Trophoblast cell (in vitro differentiated cells and primary cell): Measurements from ENCODE around the gene MGMT.

ENCODE experiments used
- DNase-seq, 2 donors: peaks; one replicate each; pipeline ENCODE4 v3.0.0-alpha.2; 2016
- H2AFZ ChIP-seq: 2 replicates; pipeline ENCODE4 v1.6.1; 2013; ENCODE audit warnings: low read length, moderate library complexity, mild to moderate bottlenecking; ENCODE audit not compliant: insufficient read depth, poor library complexity
- H2AK5ac ChIP-seq: 2 replicates; pipeline ENCODE4 v1.6.1; 2013; ENCODE audit warnings: mild to moderate bottlenecking, low read length
- H2BK120ac ChIP-seq: 2 replicates; pipeline ENCODE4 v1.6.1; 2013; ENCODE audit warnings: low read length, mild to moderate bottlenecking, moderate library complexity; ENCODE audit not compliant: insufficient read depth, poor library complexity
- H2BK12ac ChIP-seq: 2 replicates; pipeline ENCODE4 v1.6.1; 2013; ENCODE audit warnings: mild to moderate bottlenecking, low read length, moderate library complexity
- H2BK5ac ChIP-seq: 2 replicates; pipeline ENCODE4 v1.6.1; 2013; ENCODE audit warnings: low read length, low read depth, moderate library complexity, mild to moderate bottlenecking; ENCODE audit not compliant: poor library complexity
- H3K14ac ChIP-seq: 2 replicates; pipeline ENCODE4 v1.6.1; 2013; ENCODE audit warnings: mild to moderate bottlenecking, low read length
- H3K18ac ChIP-seq: 2 replicates; pipeline ENCODE4 v1.6.1; 2013; ENCODE audit warnings: mild to moderate bottlenecking, low read length
- H3K23ac ChIP-seq: 2 replicates; pipeline ENCODE4 v1.6.1; 2013; ENCODE audit warnings: low read length
- H3K27ac ChIP-seq: 2 replicates; pipeline ENCODE4 v1.5.1; 2013; ENCODE audit warnings: low read depth, mild to moderate bottlenecking, inconsistent platforms, low read length, moderate library complexity
- H3K27me3 ChIP-seq: 2 replicates; pipeline ENCODE4 v1.6.1; 2013; ENCODE audit warnings: inconsistent platforms, mild to moderate bottlenecking, low read length, moderate library complexity; ENCODE audit not compliant: insufficient read depth
- H3K36me3 ChIP-seq, 2 experiments: 1 replicate in 1 of 2; 2 replicates in 1 of 2; pipeline ENCODE4 v1.6.1; 2013; ENCODE audit warnings: low read length in 2 of 2, mild to moderate bottlenecking in 2 of 2, moderate library complexity in 1 of 2; ENCODE audit not compliant: insufficient read depth in 2 of 2, control insufficient read depth in 1 of 2
- H3K4ac ChIP-seq: 2 replicates; pipeline ENCODE4 v1.6.1; 2013; ENCODE audit warnings: low read depth, mild to moderate bottlenecking, low read length, moderate library complexity
- H3K4me1 ChIP-seq, 2 experiments: 1 replicate in 1 of 2; 2 replicates in 1 of 2; pipeline ENCODE4 v1.6.1; 2013; ENCODE audit warnings: low read length in 2 of 2, mild to moderate bottlenecking in 2 of 2, moderate library complexity in 1 of 2; ENCODE audit not compliant: insufficient read depth in 2 of 2, control insufficient read depth in 1 of 2
- H3K4me2 ChIP-seq: 2 replicates; pipeline ENCODE4 v1.6.1; 2013; ENCODE audit warnings: inconsistent platforms, mild to moderate bottlenecking, low read length, moderate library complexity
- H3K4me3 ChIP-seq: 2 replicates; pipeline ENCODE4 v1.5.1; 2013; ENCODE audit warnings: mild to moderate bottlenecking, low read depth, low read length, inconsistent platforms
- H3K79me1 ChIP-seq: one replicate; pipeline ENCODE4 v1.6.1; 2013; ENCODE audit warnings: low read length
- H3K79me2 ChIP-seq: 2 replicates; pipeline ENCODE4 v1.6.1; 2013; ENCODE audit warnings: low read length, mild to moderate bottlenecking; ENCODE audit not compliant: control insufficient read depth, insufficient read depth, poor library complexity
- H3K9ac ChIP-seq: 2 replicates; pipeline ENCODE4 v1.6.1; 2013; ENCODE audit warnings: mild to moderate bottlenecking, low read length
- H3K9me3 ChIP-seq: 2 replicates; pipeline ENCODE4 v1.6.1; 2013; ENCODE audit warnings: low read depth, mild to moderate bottlenecking, control low read depth, inconsistent platforms, low read length; ENCODE audit not compliant: insufficient read depth
- H4K12ac ChIP-seq: 2 replicates; pipeline ENCODE4 v1.6.1; 2013; ENCODE audit warnings: low read depth, mild to moderate bottlenecking, low read length, moderate library complexity
- H4K8ac ChIP-seq: 2 replicates; pipeline ENCODE4 v1.6.1; 2013; ENCODE audit warnings: low read depth, mild to moderate bottlenecking, low read length, moderate library complexity
- H4K91ac ChIP-seq: one replicate; pipeline ENCODE4 v1.6.1; 2013; ENCODE audit warnings: low read depth, mild to moderate bottlenecking, low read length, moderate library complexity
- WGBS: extraction: QIAGEN DNeasy Blood & Tissue Kit; methylation state at CpG from one replicate; pipeline ENCODE4 v1.1.7; 2013; ENCODE audit warnings: missing lambda C conversion rate; ENCODE audit not compliant: insufficient read length, insufficient coverage; ENCODE audit errors: extremely low coverage; 5-methylcytosine and 5-hydroxymethylcytosine counted together

The MGMT gene

DNA sequence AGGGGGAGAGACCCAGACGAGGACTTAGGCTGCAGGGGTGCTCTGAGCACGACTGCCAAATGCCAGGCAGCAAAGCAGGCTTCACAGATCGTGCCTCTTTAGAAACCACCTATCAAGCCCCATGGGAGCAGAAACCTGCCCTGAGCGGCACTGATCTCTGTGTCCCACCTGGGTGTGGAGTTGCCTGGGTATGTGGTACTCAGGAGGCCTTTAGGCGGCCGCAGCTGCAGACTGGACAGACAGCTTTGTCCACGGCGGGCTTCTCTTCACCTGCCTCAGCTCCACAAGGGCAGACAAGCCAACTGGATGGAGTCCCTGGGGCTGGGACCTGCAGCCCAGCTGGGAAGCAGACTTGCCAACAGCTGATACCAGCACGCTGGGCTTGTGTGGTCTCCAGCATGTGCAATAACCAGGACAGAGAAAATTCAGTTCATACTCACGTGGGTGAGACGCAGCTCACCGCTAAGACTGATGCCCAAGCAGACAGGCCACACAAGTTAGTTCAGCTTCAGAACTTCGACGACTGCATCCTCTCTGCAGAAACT, 333.8 kb downstream of the MGMT start:
- no peak overlapping the region for H4K8ac ChIP-seq
- H3K79me2 ChIP-seq = no peaks in the 10 kb centered on the region
- H3K4me1 ChIP-seq = no peaks in the 10 kb centered on the region
- no peak overlapping the region for H3K4me2 ChIP-seq
- no peaks in the 10 kb centered on the region for H3K79me1 ChIP-seq
- H3K18ac ChIP-seq = no peak overlapping the region
- H3K27me3 ChIP-seq = no peaks in the 10 kb centered on the region
- no peak overlapping the region for H2AFZ ChIP-seq
- H2BK120ac ChIP-seq = no peak overlapping the region
- H3K27ac ChIP-seq = no peak overlapping the region
- no CpG with 5 or more reads among the region's 14 CpGs for WGBS
- H3K14ac ChIP-seq = no peak overlapping the region
- H2BK12ac ChIP-seq = no peak overlapping the region
- H3K9me3 ChIP-seq = peaks cover 4% of the 10 kb centered on the region
- H4K91ac ChIP-seq = no peak overlapping the region
- H2AK5ac ChIP-seq = no peak overlapping the region
- no peak overlapping the region for H4K12ac ChIP-seq
- H2BK5ac ChIP-seq = no peak overlapping the region
- H3K36me3 ChIP-seq = no peaks in the 10 kb centered on the region
- H3K23ac ChIP-seq = no peak overlapping the region
- no peak overlapping the region for H3K4me3 ChIP-seq
- DNase-seq = no peak
- no peak overlapping the region for H3K4ac ChIP-seq
- no peak overlapping the region for H3K9ac ChIP-seq

DNA sequence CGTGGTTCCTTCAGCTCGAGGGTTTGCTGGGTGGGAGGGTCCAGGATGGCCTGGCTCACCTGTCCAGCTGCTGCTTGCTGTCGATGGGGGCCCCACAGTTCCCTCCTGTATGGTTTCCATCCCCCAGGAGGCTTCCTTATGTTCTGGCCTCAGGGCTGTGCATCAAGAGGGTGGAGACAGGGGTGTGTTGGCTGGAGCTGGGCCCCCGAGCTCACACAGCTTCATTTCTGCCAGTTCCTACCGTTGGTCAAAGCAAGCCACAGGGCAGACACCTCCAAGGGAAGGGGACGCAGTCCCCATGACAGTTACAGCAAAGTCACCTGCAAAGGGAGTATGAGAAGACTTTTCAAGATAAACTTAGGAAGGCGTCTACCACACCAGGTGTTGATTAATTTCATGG, 340.2 kb downstream of the MGMT start:
- no peak overlapping the region for H4K12ac ChIP-seq
- peaks cover 12% of the 10 kb centered on the region for H3K9me3 ChIP-seq
- H3K27ac ChIP-seq = no peak overlapping the region
- H2BK5ac ChIP-seq = no peak overlapping the region
- H3K4me2 ChIP-seq = no peak overlapping the region
- H4K91ac ChIP-seq = no peak overlapping the region
- WGBS = no CpG with 5 or more reads among the region's 7 CpGs
- no peak overlapping the region for H3K4ac ChIP-seq
- H3K9ac ChIP-seq = no peak overlapping the region
- H3K27me3 ChIP-seq = no peaks in the 10 kb centered on the region
- no peak overlapping the region for H3K23ac ChIP-seq
- H3K79me1 ChIP-seq = no peaks in the 10 kb centered on the region
- H3K36me3 ChIP-seq = no peaks in the 10 kb centered on the region
- H3K4me1 ChIP-seq = no peaks in the 10 kb centered on the region
- H2BK120ac ChIP-seq = no peak overlapping the region
- H4K8ac ChIP-seq = no peak overlapping the region
- H2AK5ac ChIP-seq = no peak overlapping the region
- H2BK12ac ChIP-seq = no peak overlapping the region
- no peak overlapping the region for H3K14ac ChIP-seq
- no peak for DNase-seq
- H3K18ac ChIP-seq = no peak overlapping the region
- no peak overlapping the region for H3K4me3 ChIP-seq
- H3K79me2 ChIP-seq = no peaks in the 10 kb centered on the region
- no peak overlapping the region for H2AFZ ChIP-seq

DNA sequence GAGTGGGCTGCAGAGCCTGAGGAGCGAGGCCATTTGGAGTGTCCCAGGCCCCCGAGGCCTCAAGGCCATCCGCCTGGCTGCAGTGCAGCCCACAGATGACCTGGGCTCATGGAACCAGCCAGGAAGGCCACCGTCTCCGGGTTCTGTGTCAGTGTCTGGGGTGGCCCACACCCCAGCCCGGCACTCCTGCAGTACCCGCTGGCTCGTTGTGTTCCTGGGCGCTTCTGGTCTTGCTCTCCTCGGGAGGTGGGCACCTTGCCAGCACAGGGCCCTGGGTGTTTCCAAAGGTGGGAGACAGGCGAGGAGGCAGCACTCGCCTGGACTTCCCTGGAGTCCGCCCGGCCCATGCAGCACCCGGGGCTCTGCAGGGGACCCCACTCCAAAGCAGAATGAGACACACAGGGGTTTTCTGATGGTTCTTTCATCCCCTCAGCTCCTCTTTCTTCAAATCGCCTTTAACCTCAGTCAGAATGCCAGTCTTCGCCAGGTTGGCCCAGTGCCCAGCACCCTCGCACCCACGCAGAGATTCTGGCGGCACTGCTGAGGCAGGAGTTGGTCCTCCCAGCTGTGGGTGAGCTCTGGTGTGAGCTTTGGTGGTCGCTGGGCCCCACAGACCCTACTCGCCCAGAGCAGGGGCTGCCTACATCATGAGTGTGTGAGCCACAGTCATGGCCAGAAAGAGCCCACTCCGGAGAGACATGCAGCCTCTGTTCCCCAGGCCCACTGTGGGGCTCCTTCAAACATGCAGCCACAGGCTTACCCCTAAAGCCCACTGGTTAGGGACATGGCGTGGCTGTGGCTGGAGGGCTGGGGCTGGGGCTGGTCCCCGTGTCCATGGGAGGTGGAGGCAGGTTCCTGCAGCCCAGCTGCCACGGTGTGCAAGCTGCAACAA, 341.3 kb downstream of the MGMT start:
- Histone ChIP-seq H3K36me3 (no peaks in the 10 kb centered on the region), H3K4me1 (no peaks in the 10 kb centered on the region)
- WGBS = no CpG with 5 or more reads among the region's 26 CpGs

DNA sequence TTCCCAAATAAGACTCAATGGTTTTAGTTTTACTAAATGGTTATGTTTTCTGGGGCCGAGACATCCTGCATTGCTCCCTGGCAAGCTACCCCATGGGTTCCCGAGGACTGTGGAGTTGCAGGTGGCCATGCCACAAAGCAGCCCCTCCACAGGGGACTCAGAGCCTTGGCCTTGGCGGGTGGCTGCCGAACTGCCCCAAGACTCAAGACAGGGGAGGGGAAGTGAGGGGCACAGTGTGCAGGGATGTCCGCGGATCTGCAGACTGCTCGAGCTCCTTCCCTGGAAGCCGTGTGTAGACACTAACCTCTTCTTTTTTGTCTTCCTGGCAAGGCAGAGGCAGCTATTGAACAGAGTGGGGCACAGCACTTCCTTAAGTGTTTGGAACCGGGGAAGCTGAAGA, 342.4 kb downstream of the MGMT start:
- Histone ChIP-seq H2BK120ac (no peak overlapping the region), H3K36me3 (no peaks in the 10 kb centered on the region), H2BK5ac (no peak overlapping the region), H3K18ac (no peak overlapping the region), H3K23ac (no peak overlapping the region), H2AFZ (no peak overlapping the region), H3K14ac (no peak overlapping the region), H2BK12ac (no peak overlapping the region), H3K27ac (no peak overlapping the region), H3K4me1 (no peaks in the 10 kb centered on the region), H4K8ac (no peak overlapping the region), H2AK5ac (no peak overlapping the region), H3K79me2 (no peaks in the 10 kb centered on the region), H3K9me3 (peaks cover 12% of the 10 kb centered on the region), H4K91ac (no peak overlapping the region), H3K27me3 (no peaks in the 10 kb centered on the region), H3K79me1 (no peaks in the 10 kb centered on the region), H3K4me2 (no peak overlapping the region), H4K12ac (no peak overlapping the region), H3K4ac (no peak overlapping the region), H3K9ac (no peak overlapping the region), H3K4me3 (no peak overlapping the region)
- WGBS = no CpG with 5 or more reads among the region's 9 CpGs
- no peak for DNase-seq

More for the DNA sequence above, 341.3 kb downstream of the MGMT start:
- H3K18ac ChIP-seq = no peak overlapping the region
- no peak overlapping the region for H4K12ac ChIP-seq
- H4K8ac ChIP-seq = no peak overlapping the region
- no peak overlapping the region for H2AFZ ChIP-seq
- H4K91ac ChIP-seq = no peak overlapping the region
- H3K79me1 ChIP-seq = no peaks in the 10 kb centered on the region
- no peak for DNase-seq
- no peak overlapping the region for H2AK5ac ChIP-seq
- H3K79me2 ChIP-seq = no peaks in the 10 kb centered on the region
- H3K9me3 ChIP-seq = peaks cover 12% of the 10 kb centered on the region
- H3K4me2 ChIP-seq = no peak overlapping the region
- no peaks in the 10 kb centered on the region for H3K27me3 ChIP-seq
- no peak overlapping the region for H2BK120ac ChIP-seq
- no peak overlapping the region for H2BK12ac ChIP-seq
- no peak overlapping the region for H3K4ac ChIP-seq
- no peak overlapping the region for H3K14ac ChIP-seq
- H3K27ac ChIP-seq = no peak overlapping the region
- no peak overlapping the region for H2BK5ac ChIP-seq
- H3K9ac ChIP-seq = no peak overlapping the region
- H3K23ac ChIP-seq = no peak overlapping the region
- H3K4me3 ChIP-seq = peak overlapping the region; percentile 48
